ENCODE results near the gene ITCH. TPM values are rescaled to one million over a fixed set of nuclear protein-coding genes. Genes with fewer than 3 reads are reported as not detected.
"Not testable (repeated sequence)": the region's sequence is repeated elsewhere in the genome, so short reads cannot be mapped to it uniquely, and the experiment has no call there.

Gene ITCH
- total RNA-seq, 1 donor from 2014 or later, result 93.2 TPM

DNA sequence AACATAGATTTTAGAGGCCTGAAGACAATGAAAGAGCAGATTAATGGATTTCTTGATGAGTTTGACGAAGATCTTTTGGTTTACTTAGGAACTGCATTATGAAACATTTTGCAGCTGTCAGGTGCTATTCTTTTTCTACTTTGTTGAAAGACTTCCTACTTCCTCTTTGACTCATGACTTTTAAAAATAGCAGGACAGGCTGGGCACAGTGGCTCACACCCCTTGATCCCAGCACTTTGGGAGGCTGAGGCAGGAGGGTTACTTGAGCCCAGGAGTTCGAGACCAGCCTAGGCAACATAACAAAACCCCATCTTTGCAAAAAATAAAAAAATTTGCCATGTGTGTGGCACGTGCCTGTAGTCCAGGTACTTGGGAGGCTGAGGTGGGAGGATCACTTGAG lies 52.0 kb downstream of the ITCH start:
- no peak overlapping the region for H3K4me3 ChIP-seq (ENCODE audit: low read depth, low read length)
- H3K36me3 ChIP-seq (ENCODE audit: control insufficient read depth, insufficient read depth, low read length), result peaks cover 4% of the 10 kb centered on the region
- H3K27me3 ChIP-seq (ENCODE audit: control insufficient read depth, insufficient read depth, low read length), result no peaks in the 10 kb centered on the region
- no peak for FAIRE-seq
- peak; percentile 37 for DNase-seq (ENCODE audit: low read depth)
- TF ChIP-seq, protein P1, sequence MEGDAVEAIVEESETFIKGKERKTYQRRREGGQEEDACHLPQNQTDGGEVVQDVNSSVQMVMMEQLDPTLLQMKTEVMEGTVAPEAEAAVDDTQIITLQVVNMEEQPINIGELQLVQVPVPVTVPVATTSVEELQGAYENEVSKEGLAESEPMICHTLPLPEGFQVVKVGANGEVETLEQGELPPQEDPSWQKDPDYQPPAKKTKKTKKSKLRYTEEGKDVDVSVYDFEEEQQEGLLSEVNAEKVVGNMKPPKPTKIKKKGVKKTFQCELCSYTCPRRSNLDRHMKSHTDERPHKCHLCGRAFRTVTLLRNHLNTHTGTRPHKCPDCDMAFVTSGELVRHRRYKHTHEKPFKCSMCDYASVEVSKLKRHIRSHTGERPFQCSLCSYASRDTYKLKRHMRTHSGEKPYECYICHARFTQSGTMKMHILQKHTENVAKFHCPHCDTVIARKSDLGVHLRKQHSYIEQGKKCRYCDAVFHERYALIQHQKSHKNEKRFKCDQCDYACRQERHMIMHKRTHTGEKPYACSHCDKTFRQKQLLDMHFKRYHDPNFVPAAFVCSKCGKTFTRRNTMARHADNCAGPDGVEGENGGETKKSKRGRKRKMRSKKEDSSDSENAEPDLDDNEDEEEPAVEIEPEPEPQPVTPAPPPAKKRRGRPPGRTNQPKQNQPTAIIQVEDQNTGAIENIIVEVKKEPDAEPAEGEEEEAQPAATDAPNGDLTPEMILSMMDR (IDR thresholded peaks at IDR 0.05; ENCODE audit: insufficient read depth, low read length, severe bottlenecking), result no peak

DNA sequence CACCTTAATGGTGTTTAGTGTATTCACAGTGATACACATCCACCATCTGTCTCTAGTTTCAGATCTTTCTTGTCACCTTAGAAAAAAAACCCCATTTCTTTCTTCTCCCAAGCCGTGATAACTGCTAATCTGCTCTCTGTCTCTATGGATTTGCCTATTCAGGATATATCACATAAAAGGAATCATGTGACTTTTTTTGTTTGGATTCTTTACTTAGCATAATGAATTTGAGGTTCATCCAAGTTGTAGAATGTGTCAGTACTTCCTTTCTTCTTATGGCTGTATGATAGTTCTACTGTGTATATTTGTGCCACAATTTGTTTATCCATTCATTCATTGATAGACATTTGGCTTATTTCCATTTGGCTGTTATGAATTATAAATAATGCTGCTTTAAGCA lies 57.1 kb downstream of the ITCH start:
- peaks cover 5% of the 10 kb centered on the region for H3K36me3 ChIP-seq (ENCODE audit: control insufficient read depth, insufficient read depth, low read length)
- TF ChIP-seq, protein P1 (IDR thresholded peaks at IDR 0.05; ENCODE audit: insufficient read depth, low read length, severe bottlenecking), result no peak
- FAIRE-seq, result no peak

GRCh38 chr20:34420975-34421374 lies 57.9 kb downstream of the ITCH start:
- H3K4me3 ChIP-seq (ENCODE audit: low read depth, low read length), result no peak overlapping the region
- TF ChIP-seq, protein P1 (IDR thresholded peaks at IDR 0.05; ENCODE audit: insufficient read depth, low read length, severe bottlenecking), result no peak
- no peak for DNase-seq (ENCODE audit: low read depth)
- H3K36me3 ChIP-seq (ENCODE audit: control insufficient read depth, insufficient read depth, low read length), result peaks cover 6% of the 10 kb centered on the region
- no peaks in the 10 kb centered on the region for H3K27me3 ChIP-seq (ENCODE audit: control insufficient read depth, insufficient read depth, low read length)
- no peak for FAIRE-seq

More for the DNA sequence above, 57.1 kb downstream of the ITCH start:
- no peak for DNase-seq (ENCODE audit: low read depth)
- no peaks in the 10 kb centered on the region for H3K27me3 ChIP-seq (ENCODE audit: control insufficient read depth, insufficient read depth, low read length)
- no peak overlapping the region for H3K4me3 ChIP-seq (ENCODE audit: low read depth, low read length)

- H3K4me3 ChIP-seq (ENCODE audit: low read depth, low read length), result no peak overlapping the region
- DNase-seq (ENCODE audit: low read depth) (no peak), FAIRE-seq (no peak)
- TF ChIP-seq, protein P1 (IDR thresholded peaks at IDR 0.05; ENCODE audit: insufficient read depth, low read length, severe bottlenecking), result no peak
- peaks cover 6% of the 10 kb centered on the region for H3K36me3 ChIP-seq (ENCODE audit: control insufficient read depth, insufficient read depth, low read length)
- H3K27me3 ChIP-seq (ENCODE audit: control insufficient read depth, insufficient read depth, low read length), result no peaks in the 10 kb centered on the region
Observed at GRCh38 chr20:34421766-34422466, 58.8 kb downstream of the ITCH start.

DNA sequence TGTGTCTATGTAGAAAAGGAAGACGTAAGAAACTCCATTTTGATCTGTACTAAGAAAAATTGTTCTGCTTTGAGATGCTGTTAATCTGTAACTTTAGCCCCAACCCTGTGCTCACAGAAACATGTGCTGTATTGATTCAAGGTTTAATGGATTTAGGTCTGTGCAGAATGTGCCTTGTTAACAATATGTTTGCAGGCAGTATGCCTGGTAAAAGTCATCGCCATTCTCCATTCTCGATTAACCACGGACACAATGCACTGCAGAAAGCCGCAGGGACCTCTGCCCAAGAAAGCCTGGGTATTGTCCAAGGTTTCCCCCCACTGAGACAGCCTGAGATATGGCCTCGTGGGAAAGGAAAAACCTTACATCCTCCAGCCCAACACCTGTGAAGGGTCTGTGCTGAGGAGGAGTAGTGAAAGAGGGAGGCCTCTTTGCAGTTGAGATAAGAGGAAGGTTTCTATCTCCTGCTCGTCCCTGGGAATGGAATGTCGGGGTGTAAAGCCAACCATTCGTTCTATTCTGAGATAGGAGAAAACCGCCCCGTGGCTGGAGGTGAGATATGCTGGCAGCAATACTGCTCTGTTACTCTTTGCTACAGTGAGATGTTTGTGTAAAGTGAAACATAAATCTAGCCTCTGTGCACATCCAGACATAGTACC lies 62.1 kb downstream of the ITCH start:
- DNase-seq (ENCODE audit: low read depth); FAIRE-seq; H3K27me3 ChIP-seq (ENCODE audit: control insufficient read depth, insufficient read depth, low read length); H3K4me3 ChIP-seq (ENCODE audit: low read depth, low read length); H3K36me3 ChIP-seq (ENCODE audit: control insufficient read depth, insufficient read depth, low read length): not testable (repeated sequence)

GRCh38 chr20:34426026-34426425 lies 63.0 kb downstream of the ITCH start:
- no peak for FAIRE-seq
- Histone ChIP-seq H3K4me3 (ENCODE audit: low read depth, low read length) (no peak overlapping the region), H3K27me3 (ENCODE audit: control insufficient read depth, insufficient read depth, low read length) (no peaks in the 10 kb centered on the region), H3K36me3 (ENCODE audit: control insufficient read depth, insufficient read depth, low read length) (peaks cover 4% of the 10 kb centered on the region)
- TF ChIP-seq, protein P1 (IDR thresholded peaks at IDR 0.05; ENCODE audit: insufficient read depth, low read length, severe bottlenecking), result no peak
- no peak for DNase-seq (ENCODE audit: low read depth)
